Subcutaneous preadipocyte (primary cell): ENCODE data around the gene HSPA5. TPM values are rescaled to one million over a fixed set of nuclear protein-coding genes. Genes with fewer than 3 reads are reported as not detected.

Source experiments
- small RNA-seq: library from RNA; depleted of rRNA; stranded (forward); fragments of <200 nt; gene quantifications from one replicate; pipeline ENCODE3, GENCODE V24; 2012
- total RNA-seq: library from RNA; depleted of rRNA; stranded (reverse); fragments of >200 nt; gene quantifications from 2 replicates; pipeline ENCODE4 v1.2.3, GENCODE V29; 2012

HSPA5 gene
- 74.2 and 110 TPM in 2 replicates for total RNA-seq

DNA sequence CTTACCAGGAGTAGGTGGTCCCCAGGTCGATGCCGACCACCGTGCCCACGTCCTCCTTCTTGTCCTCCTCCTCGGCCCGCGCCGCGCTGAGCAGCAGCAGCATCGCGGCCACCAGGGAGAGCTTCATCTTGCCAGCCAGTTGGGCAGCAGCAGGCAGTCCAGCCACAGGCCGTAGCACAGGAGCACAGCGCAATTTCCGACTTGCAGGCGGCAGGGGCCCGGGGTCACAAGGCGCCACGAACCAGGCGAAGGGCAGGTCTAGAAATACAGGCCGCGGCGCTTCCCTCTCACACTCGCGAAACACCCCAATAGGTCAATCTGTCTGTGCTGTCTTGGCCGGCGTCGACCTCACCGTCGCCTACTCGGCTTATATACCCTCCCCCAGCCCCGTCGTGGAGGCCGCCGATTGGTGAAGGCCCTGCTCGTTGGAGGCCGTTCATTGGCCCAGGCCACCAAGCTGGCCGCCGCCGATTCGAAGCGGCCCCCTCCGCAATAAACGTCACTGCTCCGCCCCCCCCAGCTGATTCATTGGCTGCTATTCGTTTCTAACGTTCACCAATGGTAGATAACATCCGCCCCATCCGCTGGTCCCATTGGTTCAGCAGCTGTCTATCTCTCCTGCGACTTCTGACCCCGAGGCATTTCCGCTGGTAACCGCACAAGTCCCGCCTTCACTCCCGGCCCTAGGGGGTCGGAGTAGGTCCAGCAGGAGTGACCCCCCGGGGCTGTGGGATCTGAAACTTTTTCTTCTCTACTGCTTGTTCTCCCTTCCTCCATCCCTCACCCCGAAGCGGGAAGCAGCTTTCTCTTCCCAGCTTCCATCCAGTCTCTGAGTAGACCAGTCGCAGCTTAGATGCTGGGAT, at the start of gene HSPA5:
Gene HSPA5 (minus strand): TSS at position 344 of the 863 bp plus-strand sequence. CDS start 217 bp downstream, at position 127.

DNA sequence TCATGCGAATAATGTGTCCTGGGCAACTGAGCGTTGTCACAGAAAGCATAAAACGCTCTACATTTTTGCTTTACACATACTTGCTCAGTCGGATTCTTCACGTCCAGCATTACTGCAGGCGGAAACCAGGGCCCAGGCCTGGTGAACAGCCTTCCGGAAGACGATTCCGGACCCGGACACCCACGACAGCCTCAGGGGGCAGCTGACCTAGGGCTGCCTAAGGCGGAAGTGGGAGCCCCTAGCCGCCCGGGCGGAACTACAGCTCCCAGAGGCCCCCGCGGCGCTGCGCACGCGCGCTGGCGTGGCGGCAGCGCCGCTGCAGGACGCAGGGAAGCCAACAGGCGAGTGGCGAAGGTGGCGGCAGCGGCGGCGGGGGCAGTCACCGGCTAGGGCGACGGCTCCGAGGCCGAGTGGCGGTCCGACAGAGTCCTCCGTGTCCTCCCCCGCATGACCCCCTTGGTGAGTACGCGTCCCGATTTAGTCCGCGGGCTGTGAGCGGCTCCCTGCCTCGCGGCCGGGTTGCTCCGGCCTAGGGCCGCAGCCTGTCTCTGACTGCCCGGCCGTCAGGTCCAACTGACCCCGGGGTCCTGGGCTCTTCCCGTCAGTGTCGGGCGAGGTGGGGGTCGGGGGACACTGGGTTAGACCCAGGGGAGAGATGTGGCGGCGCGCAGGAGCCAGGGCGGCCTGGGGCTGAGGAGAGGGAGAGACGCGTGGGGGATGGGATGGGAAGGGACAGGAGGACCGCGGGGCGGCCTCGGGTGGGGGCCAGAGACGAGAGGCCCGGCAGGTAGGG, 20.6 kb upstream of the HSPA5 start, which contains the start of gene GAPVD1:
Gene GAPVD1 (plus strand): TSS at position 326 of the 793 bp plus-strand sequence. CDS start 37,096 bp downstream, outside the sequence.

DNA sequence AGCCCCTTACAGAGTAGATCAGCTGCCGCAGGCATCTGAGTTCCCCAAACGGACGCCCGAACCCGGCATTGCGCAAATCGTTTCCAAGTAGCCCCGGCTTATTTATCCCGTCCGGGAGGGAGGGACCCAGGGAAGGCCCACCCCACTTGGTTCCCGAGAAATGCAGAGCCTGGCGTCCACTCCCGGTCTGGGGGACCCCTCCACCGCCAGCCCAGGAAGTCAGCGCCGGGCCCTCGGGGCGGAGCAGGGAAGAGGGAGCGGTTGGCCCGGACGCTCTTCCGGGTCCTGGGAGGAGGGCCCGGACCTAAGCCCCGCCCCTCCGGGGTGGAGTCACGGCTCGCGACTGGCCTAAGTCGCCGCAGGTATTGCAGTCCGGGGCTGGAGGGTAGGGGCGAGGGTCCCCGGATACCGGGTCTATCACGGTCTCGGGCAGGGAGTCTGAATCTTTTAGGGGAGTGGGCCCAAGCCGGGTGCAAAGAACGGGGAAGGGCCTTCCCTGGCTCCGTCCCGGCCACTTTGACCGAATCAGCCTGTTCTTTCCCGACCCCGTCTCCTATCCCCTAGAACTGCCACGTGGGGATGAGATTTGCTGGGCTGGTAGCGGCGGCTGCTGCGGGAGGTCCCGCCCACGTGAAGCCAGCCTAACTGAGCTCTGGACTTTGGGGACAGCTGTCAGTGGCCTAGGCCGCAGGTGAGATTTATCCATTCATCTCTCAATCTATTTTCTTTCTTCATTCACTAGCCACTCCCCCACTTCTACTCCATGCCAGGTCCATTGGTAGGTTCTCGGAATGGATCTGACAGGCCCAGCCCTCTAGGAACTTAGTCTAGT, 40.7 kb downstream of the HSPA5 start, which contains the start of gene RABEPK:
Gene RABEPK (plus strand): TSS at position 327 of the 832 bp plus-strand sequence. CDS start 2,472 bp downstream, outside the sequence.

DNA sequence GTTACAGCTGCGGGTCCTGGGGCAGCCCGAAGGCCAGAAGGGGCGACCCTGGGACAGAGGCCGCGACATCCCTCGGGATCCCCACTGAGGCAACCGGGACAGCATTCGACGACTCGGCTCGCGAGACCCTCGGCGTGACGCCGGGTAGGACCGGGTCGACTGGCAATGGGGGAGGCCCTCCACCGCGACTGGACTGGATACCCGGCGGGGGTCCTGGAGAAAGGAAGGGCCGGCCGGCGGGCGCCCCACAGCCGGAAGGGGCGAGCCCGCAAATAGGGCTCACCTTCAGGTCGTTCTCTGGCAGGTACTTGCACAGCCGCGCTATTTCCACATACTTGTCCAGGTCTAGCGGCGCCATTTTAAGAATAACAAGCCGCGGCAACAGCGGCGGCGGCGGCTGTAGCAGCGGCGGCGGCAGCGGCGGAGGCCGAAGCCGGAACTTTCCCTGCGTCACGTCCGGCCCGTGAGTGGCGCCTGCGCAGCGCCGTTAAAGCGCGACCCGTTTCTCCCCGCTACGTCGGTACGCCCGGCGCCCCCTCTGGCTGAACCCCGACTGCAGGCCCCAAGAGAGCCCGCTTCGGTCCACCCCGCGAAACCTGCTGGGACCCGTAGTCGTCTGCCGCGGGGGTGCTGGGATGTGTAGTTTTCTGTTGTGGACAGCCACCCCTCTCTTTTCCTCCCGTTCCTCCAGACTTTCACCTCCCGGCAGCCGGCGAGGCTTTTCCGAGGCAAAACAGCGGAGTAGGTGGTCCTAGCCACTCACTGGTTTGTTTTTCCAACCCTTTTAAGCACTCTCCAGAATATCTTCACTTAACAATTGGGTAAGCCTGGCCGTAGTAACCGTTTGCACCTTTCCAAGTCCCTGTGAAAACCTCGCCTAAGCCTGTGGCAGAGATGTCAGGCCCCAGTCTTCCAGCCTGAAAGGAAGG, 51.5 kb downstream of the HSPA5 start, which contains the start of gene PPP6C:
Gene PPP6C (minus strand): TSS at position 443 of the 929 bp plus-strand sequence. CDS start 85 bp downstream, at position 358.

Small RNA genes lying within 50 kb of the gene (small RNA-seq; reads per million reads assigned to genes)
- gene AL354710.1, result not detected

Other genes starting within 250 kb of the HSPA5 start
- 6.6 and 7.0 TPM in 2 replicates for gene SCAI, start 97.8 kb downstream of the HSPA5 start, total RNA-seq
- gene PPP6C, start 51.5 kb downstream of the HSPA5 start, total RNA-seq, result 21.7 and 21.9 TPM in 2 replicates
- gene RABEPK, start 40.8 kb downstream of the HSPA5 start, total RNA-seq, result 36.9 and 37.5 TPM in 2 replicates
- gene GAPVD1, start 20.5 kb upstream of the HSPA5 start, total RNA-seq, result 47.4 and 66.7 TPM in 2 replicates